ENCODE data around the gene PGRMC1. TPM values are rescaled to one million over a fixed set of nuclear protein-coding genes. Genes with fewer than 3 reads are reported as not detected.
A peak's percentile ranks its signal among the peaks of the same experiment; 100 is the strongest.

PGRMC1 gene
- total RNA-seq, 1 donor: 79.3 TPM

DNA sequence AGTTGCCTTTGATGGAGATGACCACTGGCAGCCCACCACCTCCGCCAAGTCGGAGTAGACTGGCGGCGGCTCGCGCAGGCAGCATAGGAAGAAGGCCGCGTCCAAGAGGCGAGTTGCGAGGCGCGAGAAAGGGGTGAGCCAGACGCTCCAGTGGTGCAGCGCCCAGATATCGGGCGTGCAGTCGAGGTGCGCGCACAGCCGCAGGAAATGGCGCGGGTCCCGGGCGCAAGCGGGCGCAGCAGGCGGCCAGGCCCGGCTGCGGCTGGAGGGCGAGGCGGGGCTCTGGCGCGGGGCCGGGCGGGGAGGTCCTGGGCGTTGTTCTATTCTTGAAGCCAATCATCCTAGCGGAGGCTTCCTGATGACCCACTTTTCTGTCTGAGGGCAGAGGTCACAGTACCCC, 13.2 kb upstream of the PGRMC1 start:
- Histone ChIP-seq H3K4me1 (ENCODE audit: insufficient read depth, low read length) (no peaks in the 10 kb centered on the region), H3K4me3 (ENCODE audit: low read length) (no peak overlapping the region), H3K9me3 (ENCODE audit: low read depth, low read length) (no peaks in the 10 kb centered on the region), H3K27me3 (ENCODE audit: insufficient read depth, low read length) (no peaks in the 10 kb centered on the region)

DNA sequence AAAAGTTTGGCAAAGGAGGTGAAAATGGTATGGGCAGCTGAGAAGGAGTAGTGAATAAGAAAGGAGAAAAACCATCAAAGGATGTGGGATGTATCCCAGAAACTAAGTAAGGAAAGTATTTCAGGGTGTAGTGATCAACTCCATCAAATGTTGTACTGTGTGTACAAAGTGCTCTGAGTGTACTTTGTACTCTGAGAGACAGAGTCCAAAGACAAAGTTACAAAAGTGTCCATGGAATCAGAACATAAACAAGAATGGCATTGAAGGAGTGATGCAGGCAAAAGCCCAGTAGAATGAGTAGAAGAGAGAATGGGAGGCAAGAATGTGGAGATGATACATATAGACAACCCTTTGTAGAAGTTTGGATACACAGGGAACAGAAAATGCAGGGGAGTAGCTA, 12.3 kb upstream of the PGRMC1 start:
- H3K9me3 ChIP-seq (ENCODE audit: low read depth, low read length): no peaks in the 10 kb centered on the region
- no peak overlapping the region for H3K4me3 ChIP-seq (ENCODE audit: low read length)
- H3K27me3 ChIP-seq (ENCODE audit: insufficient read depth, low read length): no peaks in the 10 kb centered on the region
- H3K4me1 ChIP-seq (ENCODE audit: insufficient read depth, low read length): no peaks in the 10 kb centered on the region

DNA sequence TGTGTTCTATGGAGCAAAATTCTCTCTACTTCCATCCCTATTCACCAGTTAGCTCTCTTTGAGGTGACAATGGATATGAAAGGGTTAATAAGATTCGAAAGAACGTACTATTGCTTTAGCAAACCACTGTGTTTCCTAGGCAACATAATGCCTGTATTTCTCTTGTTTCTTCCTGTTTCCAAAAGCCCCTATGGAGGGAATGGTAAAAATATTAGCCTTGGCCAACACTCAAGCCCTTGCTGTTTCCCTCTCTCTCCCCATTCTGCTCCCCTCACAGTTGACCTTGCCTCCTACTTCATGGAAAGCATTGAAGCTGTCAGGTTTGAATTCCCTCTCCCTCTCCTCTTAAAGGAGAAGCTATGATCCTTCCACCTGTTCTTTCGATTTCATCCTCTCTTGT, 9.6 kb upstream of the PGRMC1 start:
- H3K9me3 ChIP-seq (ENCODE audit: low read depth, low read length): no peaks in the 10 kb centered on the region
- H3K4me3 ChIP-seq (ENCODE audit: low read length): no peak overlapping the region
- no peaks in the 10 kb centered on the region for H3K27me3 ChIP-seq (ENCODE audit: insufficient read depth, low read length)
- no peaks in the 10 kb centered on the region for H3K4me1 ChIP-seq (ENCODE audit: insufficient read depth, low read length)

- Histone ChIP-seq H3K9me3 (ENCODE audit: low read depth, low read length) (no peaks in the 10 kb centered on the region), H3K27me3 (ENCODE audit: insufficient read depth, low read length) (no peaks in the 10 kb centered on the region), H3K4me3 (ENCODE audit: low read length) (no peak overlapping the region), H3K4me1 (ENCODE audit: insufficient read depth, low read length) (no peaks in the 10 kb centered on the region)
These were observed 7.4 kb upstream of the PGRMC1 start for GRCh38 chrX:119228512-119229252.

- no peaks in the 10 kb centered on the region for H3K27me3 ChIP-seq (ENCODE audit: insufficient read depth, low read length)
- no peaks in the 10 kb centered on the region for H3K4me1 ChIP-seq (ENCODE audit: insufficient read depth, low read length)
- H3K9me3 ChIP-seq (ENCODE audit: low read depth, low read length): no peaks in the 10 kb centered on the region
- H3K4me3 ChIP-seq (ENCODE audit: low read length): no peak overlapping the region
These were observed 6.9 kb upstream of the PGRMC1 start for GRCh38 chrX:119229253-119229615.

GRCh38 chrX:119230850-119231249, 5.2 kb upstream of the PGRMC1 start:
- Histone ChIP-seq H3K27me3 (ENCODE audit: insufficient read depth, low read length) (no peaks in the 10 kb centered on the region), H3K4me1 (ENCODE audit: insufficient read depth, low read length) (peaks cover 4% of the 10 kb centered on the region), H3K4me3 (ENCODE audit: low read length) (no peak overlapping the region), H3K9me3 (ENCODE audit: low read depth, low read length) (no peaks in the 10 kb centered on the region)

GRCh38 chrX:119231936-119232445, 4.1 kb upstream of the PGRMC1 start:
- Histone ChIP-seq H3K4me1 (ENCODE audit: insufficient read depth, low read length) (peaks cover 4% of the 10 kb centered on the region), H3K4me3 (ENCODE audit: low read length) (no peak overlapping the region), H3K27me3 (ENCODE audit: insufficient read depth, low read length) (no peaks in the 10 kb centered on the region), H3K9me3 (ENCODE audit: low read depth, low read length) (no peaks in the 10 kb centered on the region)

- Histone ChIP-seq H3K27me3 (ENCODE audit: insufficient read depth, low read length) (no peaks in the 10 kb centered on the region), H3K4me1 (ENCODE audit: insufficient read depth, low read length) (peaks cover 17% of the 10 kb centered on the region), H3K9me3 (ENCODE audit: low read depth, low read length) (no peaks in the 10 kb centered on the region), H3K4me3 (ENCODE audit: low read length) (no peak overlapping the region)
These were observed 1.0 kb upstream of the PGRMC1 start for GRCh38 chrX:119235051-119235511.

GRCh38 chrX:119236623-119237561, 807 bp downstream of the PGRMC1 start:
- peak overlapping the region; percentile 59 for H3K4me3 ChIP-seq (ENCODE audit: low read length)
- H3K4me1 ChIP-seq (ENCODE audit: insufficient read depth, low read length): peaks cover 17% of the 10 kb centered on the region
- H3K27me3 ChIP-seq (ENCODE audit: insufficient read depth, low read length): no peaks in the 10 kb centered on the region
- H3K9me3 ChIP-seq (ENCODE audit: low read depth, low read length): no peaks in the 10 kb centered on the region

DNA sequence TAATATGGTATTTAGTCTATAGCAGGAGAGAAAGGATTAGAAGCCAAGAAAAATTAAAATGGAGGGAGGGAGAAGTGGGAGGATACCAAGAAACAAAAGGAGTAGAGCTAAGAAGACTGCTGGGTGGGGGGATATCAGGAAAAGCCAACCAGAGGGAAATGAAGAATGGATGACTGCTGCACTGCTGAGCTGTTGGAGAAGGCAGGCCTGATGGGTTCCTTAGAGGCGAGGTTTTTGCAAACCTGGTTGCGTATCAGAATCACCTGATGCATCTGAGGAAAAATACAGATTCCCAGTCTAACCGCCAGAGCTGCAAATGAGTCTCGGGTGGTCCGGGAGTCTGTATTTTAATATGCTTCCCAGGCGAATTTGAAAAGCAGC, 1.5 kb downstream of the PGRMC1 start:
- peak overlapping the region; percentile 59 for H3K4me3 ChIP-seq (ENCODE audit: low read length)
- H3K9me3 ChIP-seq (ENCODE audit: low read depth, low read length): no peaks in the 10 kb centered on the region
- H3K27me3 ChIP-seq (ENCODE audit: insufficient read depth, low read length): no peaks in the 10 kb centered on the region
- peaks cover 17% of the 10 kb centered on the region for H3K4me1 ChIP-seq (ENCODE audit: insufficient read depth, low read length)

- H3K9me3 ChIP-seq (ENCODE audit: low read depth, low read length): no peaks in the 10 kb centered on the region
- no peaks in the 10 kb centered on the region for H3K27me3 ChIP-seq (ENCODE audit: insufficient read depth, low read length)
- peaks cover 17% of the 10 kb centered on the region for H3K4me1 ChIP-seq (ENCODE audit: insufficient read depth, low read length)
- no peak overlapping the region for H3K4me3 ChIP-seq (ENCODE audit: low read length)
These were observed 2.5 kb downstream of the PGRMC1 start for GRCh38 chrX:119238557-119238956.

DNA sequence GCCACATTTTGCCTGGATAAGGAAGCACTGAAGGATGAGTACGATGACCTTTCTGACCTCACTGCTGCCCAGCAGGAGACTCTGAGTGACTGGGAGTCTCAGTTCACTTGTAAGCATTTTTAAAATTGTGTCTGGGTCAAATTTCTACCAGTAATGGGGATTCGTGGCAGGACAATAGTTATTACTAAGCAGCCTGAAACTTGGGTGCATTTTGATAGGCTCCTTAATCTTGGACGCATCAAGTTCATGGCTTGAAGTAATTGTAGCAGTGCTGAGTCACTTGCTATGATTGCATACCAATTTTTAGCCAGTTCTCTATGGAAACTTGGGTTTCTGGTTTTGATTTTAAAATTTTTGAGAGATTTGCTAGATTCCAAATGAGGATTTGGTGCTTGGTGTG, 4.3 kb downstream of the PGRMC1 start:
- Histone ChIP-seq H3K4me1 (ENCODE audit: insufficient read depth, low read length) (peaks cover 16% of the 10 kb centered on the region), H3K9me3 (ENCODE audit: low read depth, low read length) (no peaks in the 10 kb centered on the region), H3K27me3 (ENCODE audit: insufficient read depth, low read length) (no peaks in the 10 kb centered on the region), H3K4me3 (ENCODE audit: low read length) (no peak overlapping the region)

GRCh38 chrX:119247702-119248101, 11.6 kb downstream of the PGRMC1 start:
- H3K27me3 ChIP-seq (ENCODE audit: insufficient read depth, low read length): no peaks in the 10 kb centered on the region
- H3K9me3 ChIP-seq (ENCODE audit: low read depth, low read length): no peaks in the 10 kb centered on the region
- no peak overlapping the region for H3K4me3 ChIP-seq (ENCODE audit: low read length)
- H3K4me1 ChIP-seq (ENCODE audit: insufficient read depth, low read length): no peaks in the 10 kb centered on the region

GRCh38 chrX:119249891-119250290, 13.8 kb downstream of the PGRMC1 start:
- H3K4me1 ChIP-seq (ENCODE audit: insufficient read depth, low read length): no peaks in the 10 kb centered on the region
- no peak overlapping the region for H3K4me3 ChIP-seq (ENCODE audit: low read length)
- H3K27me3 ChIP-seq (ENCODE audit: insufficient read depth, low read length): no peaks in the 10 kb centered on the region
- no peaks in the 10 kb centered on the region for H3K9me3 ChIP-seq (ENCODE audit: low read depth, low read length)

GRCh38 chrX:119251386-119251785, 15.3 kb downstream of the PGRMC1 start:
- Histone ChIP-seq H3K4me1 (ENCODE audit: insufficient read depth, low read length) (no peaks in the 10 kb centered on the region), H3K27me3 (ENCODE audit: insufficient read depth, low read length) (no peaks in the 10 kb centered on the region), H3K4me3 (ENCODE audit: low read length) (no peak overlapping the region), H3K9me3 (ENCODE audit: low read depth, low read length) (no peaks in the 10 kb centered on the region)
